HCT116 (cell line): ENCODE results near the gene HTR3A.

Source experiments
- POLR2A ChIP-seq: IDR thresholded peaks from 2 replicates; pipeline ENCODE4 v1.7.0; 2011; ENCODE audit warnings: borderline replicate concordance; ENCODE audit not compliant: insufficient read depth, insufficient read length; ENCODE audit errors: extremely low read depth
- POLR2AphosphoS5 ChIP-seq: IDR thresholded peaks from 2 replicates; pipeline ENCODE4 v1.6.1; 2011; ENCODE audit warnings: mild to moderate bottlenecking, low read depth, low read length, moderate library complexity
- REST ChIP-seq: IDR thresholded peaks from 2 replicates; pipeline ENCODE4 v1.6.1; 2012; ENCODE audit warnings: low read depth
- TF ChIP-seq, protein P1 (sequence below), 3 experiments: fragments of 200-600 bp in 1 of 3; sonication (generic) in 1 of 3; IDR thresholded peaks in 2 of 3; conservative IDR thresholded peaks in 1 of 3; 2 replicates each; pipeline ENCODE4 v1.5.1; 2012 to 2017; ENCODE audit warnings: low read depth in 2 of 3, low read length in 2 of 3, antibody characterized with exemption in 1 of 3, borderline replicate concordance in 1 of 3, control low read depth in 1 of 3, mild to moderate bottlenecking in 1 of 3, mixed read lengths in 1 of 3, mixed run types in 1 of 3, moderate library complexity in 1 of 3; ENCODE audit not compliant: insufficient read depth in 1 of 3
- TF ChIP-seq, protein P2 (sequence below): IDR thresholded peaks from 2 replicates; pipeline ENCODE4 v1.6.1; 2011; ENCODE audit warnings: mild to moderate bottlenecking, low read length, moderate library complexity; ENCODE audit not compliant: insufficient replicate concordance; ENCODE audit errors: extremely low read depth

DNA sequence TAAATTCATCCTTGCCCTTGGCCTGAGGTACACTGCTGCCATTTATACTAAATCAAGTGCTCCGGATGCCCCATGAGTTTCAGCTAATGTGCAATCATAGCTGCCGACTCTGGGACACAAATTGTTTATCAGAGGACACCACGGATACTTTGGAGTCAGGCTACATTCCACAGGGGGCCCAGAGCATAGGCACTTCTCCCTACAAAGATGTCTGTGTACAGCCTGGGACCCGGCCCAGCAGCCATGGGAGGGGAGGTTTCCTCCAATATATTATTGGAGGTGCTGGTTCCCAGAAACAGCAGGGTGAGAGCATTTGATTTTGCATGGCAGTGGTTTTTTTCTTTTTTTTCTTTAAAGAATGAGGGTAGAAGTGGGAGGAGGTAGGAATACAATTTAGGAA, 39.0 kb upstream of the HTR3A start:
- TF ChIP-seq, protein P1, sequence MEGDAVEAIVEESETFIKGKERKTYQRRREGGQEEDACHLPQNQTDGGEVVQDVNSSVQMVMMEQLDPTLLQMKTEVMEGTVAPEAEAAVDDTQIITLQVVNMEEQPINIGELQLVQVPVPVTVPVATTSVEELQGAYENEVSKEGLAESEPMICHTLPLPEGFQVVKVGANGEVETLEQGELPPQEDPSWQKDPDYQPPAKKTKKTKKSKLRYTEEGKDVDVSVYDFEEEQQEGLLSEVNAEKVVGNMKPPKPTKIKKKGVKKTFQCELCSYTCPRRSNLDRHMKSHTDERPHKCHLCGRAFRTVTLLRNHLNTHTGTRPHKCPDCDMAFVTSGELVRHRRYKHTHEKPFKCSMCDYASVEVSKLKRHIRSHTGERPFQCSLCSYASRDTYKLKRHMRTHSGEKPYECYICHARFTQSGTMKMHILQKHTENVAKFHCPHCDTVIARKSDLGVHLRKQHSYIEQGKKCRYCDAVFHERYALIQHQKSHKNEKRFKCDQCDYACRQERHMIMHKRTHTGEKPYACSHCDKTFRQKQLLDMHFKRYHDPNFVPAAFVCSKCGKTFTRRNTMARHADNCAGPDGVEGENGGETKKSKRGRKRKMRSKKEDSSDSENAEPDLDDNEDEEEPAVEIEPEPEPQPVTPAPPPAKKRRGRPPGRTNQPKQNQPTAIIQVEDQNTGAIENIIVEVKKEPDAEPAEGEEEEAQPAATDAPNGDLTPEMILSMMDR (IDR thresholded peaks at IDR 0.05 in 2 of 3, conservative IDR thresholded peaks at IDR 0.05 in 1 of 3; ENCODE audit: borderline replicate concordance in 1 of 3, insufficient read depth in 1 of 3, low read depth in 2 of 3, low read length in 2 of 3): no peak
- TF ChIP-seq POLR2AphosphoS5 (no peak), REST (no peak), POLR2A (no peak)
- TF ChIP-seq, protein P2, sequence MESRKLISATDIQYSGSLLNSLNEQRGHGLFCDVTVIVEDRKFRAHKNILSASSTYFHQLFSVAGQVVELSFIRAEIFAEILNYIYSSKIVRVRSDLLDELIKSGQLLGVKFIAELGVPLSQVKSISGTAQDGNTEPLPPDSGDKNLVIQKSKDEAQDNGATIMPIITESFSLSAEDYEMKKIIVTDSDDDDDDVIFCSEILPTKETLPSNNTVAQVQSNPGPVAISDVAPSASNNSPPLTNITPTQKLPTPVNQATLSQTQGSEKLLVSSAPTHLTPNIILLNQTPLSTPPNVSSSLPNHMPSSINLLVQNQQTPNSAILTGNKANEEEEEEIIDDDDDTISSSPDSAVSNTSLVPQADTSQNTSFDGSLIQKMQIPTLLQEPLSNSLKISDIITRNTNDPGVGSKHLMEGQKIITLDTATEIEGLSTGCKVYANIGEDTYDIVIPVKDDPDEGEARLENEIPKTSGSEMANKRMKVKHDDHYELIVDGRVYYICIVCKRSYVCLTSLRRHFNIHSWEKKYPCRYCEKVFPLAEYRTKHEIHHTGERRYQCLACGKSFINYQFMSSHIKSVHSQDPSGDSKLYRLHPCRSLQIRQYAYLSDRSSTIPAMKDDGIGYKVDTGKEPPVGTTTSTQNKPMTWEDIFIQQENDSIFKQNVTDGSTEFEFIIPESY: no peak
